ENCODE results near the gene SCAF8. TPM values are rescaled to one million over a fixed set of nuclear protein-coding genes. Genes with fewer than 3 reads are reported as not detected.

The SCAF8 gene
- total RNA-seq, 1 experiment from 2014 or later, result 28.8 TPM

DNA sequence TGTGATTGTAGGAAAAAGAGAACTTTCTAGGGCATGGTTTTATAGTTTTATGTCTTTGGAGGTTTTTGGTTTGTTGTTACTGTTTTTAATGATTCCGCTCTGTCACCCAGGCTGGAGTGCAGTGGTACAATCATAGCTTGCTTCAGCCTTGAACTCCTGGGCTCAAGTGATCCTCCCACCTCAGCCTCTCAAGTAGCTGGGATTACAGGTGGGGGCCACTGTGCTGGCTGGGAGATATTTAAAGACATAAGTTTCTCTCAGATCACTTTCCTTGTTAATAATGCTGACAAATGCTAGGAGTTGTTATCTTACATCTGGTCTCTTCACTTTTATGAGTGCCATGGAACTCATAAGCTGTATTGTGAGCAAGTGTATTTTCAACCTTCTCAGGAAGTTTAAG lies 116.3 kb downstream of the SCAF8 start:
- no peak for DNase-seq (ENCODE audit: low read depth in 1 of 2, low spot score in 2 of 2)
- H3K4me3 ChIP-seq, result no peak overlapping the region
- peaks cover 10% of the 10 kb centered on the region for H3K36me3 ChIP-seq
- peaks cover 9% of the 10 kb centered on the region; the same call in 1 of the 2 replicates for H3K4me1 ChIP-seq (replicated peaks)
- H3K27me3 ChIP-seq (replicated peaks), result no peaks in the 10 kb centered on the region
- H3K9me3 ChIP-seq (replicated peaks), result no peaks in the 10 kb centered on the region
- no peak overlapping the region for H3K27ac ChIP-seq

DNA sequence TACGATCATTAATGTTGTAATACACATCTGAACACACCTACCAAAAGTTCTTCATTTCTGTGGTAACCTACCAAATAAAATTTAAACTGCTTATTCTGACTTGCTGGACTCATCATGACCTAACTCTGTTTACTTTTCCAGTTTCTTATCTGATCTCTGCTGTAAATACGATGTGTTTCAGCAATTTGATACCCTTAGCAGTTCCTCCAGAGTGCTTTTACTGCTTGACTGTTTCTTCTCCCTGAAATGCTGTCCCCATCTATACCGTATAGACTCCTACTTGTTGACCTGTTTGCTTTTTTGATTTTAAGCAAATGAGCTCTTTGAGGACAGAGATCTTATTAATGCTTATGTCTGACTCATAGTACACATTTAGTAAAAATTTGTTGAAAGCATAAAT lies 119.5 kb downstream of the SCAF8 start:
- no peak for DNase-seq (ENCODE audit: low read depth in 1 of 2, low spot score in 2 of 2)
- Histone ChIP-seq H3K27me3 (replicated peaks) (no peaks in the 10 kb centered on the region), H3K4me1 (replicated peaks) (peaks cover 9% of the 10 kb centered on the region; the same call in 1 of the 2 replicates), H3K36me3 (0 out of 2 replicates have a peak, but pooled peaks cover 3% of the 10 kb centered on the region), H3K27ac (no peak overlapping the region; the same call in 1 of the 2 replicates), H3K9me3 (replicated peaks) (no peaks in the 10 kb centered on the region), H3K4me3 (no peak overlapping the region)

DNA sequence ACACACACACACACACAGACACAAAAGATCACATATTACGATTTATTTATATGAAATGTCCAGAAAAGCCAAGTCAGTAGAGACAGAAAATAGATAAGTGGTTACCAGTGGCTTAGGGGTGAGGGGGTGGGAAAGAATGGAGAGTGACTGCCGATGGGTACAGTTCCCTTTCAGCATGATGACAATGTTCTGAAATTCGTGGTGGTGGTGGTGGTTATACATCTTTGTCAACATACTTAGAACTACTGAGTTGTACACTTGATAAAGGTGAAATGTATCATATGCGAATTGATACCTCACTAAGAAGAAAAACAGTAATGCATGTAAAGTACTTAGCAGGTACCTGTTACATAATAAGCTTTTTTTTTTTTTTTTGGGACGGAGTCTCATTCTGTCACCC lies 124.3 kb downstream of the SCAF8 start:
- H3K36me3 ChIP-seq, result no peaks in the 10 kb centered on the region
- H3K9me3 ChIP-seq (replicated peaks), result no peaks in the 10 kb centered on the region
- no peak overlapping the region for H3K4me3 ChIP-seq
- H3K27ac ChIP-seq, result no peak overlapping the region
- H3K27me3 ChIP-seq (replicated peaks), result no peaks in the 10 kb centered on the region
- DNase-seq (ENCODE audit: low read depth in 1 of 2, low spot score in 2 of 2), result no peak
- peaks cover 5% of the 10 kb centered on the region; the same call in 1 of the 2 replicates for H3K4me1 ChIP-seq (replicated peaks)

DNA sequence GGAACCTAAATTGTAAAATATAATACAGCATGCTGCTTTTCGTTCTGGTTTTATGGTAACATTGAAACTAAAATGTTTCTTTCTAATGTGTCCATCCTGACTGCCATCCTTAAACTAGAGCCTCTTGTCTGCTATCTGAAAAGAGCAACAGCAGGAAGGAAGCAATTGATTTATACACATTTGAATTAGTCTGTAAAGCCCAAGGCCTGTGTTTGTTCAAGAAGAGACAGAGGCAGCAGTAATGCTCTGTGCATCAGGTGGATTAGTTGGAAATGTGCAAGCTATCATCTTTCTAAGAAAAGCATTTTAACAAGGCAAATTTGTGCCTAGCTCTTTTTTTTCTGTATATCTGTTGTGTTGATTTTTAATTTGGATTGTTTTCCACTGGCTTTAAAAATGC lies 128.6 kb downstream of the SCAF8 start:
- Histone ChIP-seq H3K9me3 (replicated peaks) (no peaks in the 10 kb centered on the region), H3K27ac (no peak overlapping the region), H3K4me1 (replicated peaks) (no peaks in the 10 kb centered on the region), H3K4me3 (no peak overlapping the region), H3K36me3 (no peaks in the 10 kb centered on the region), H3K27me3 (replicated peaks) (no peaks in the 10 kb centered on the region)
- no peak for DNase-seq (ENCODE audit: low read depth in 1 of 2, low spot score in 2 of 2)

DNA sequence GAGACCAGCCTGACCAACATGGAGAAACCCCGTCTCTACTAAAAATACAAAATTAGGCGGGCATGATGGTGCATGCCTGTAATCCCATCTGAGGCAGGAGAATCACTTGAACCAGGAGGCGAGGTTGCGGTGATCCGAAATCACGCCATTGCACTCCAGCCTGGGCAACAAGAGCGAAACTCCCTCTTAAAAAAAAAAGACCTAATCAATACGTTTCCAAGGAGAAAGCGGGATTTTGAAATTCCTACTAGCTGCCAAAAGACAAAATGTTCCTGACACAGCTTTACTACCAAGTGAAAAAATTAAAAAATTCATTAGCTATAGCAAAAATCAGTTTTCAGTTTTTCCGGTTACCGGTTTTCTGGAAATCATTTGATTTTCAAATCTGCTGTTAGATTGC lies 129.3 kb downstream of the SCAF8 start:
- Histone ChIP-seq H3K36me3 (no peaks in the 10 kb centered on the region), H3K9me3 (replicated peaks) (no peaks in the 10 kb centered on the region), H3K27me3 (replicated peaks) (no peaks in the 10 kb centered on the region), H3K4me3 (no peak overlapping the region), H3K4me1 (replicated peaks) (no peaks in the 10 kb centered on the region), H3K27ac (no peak overlapping the region)
- DNase-seq (ENCODE audit: low read depth in 1 of 2, low spot score in 2 of 2), result no peak

DNA sequence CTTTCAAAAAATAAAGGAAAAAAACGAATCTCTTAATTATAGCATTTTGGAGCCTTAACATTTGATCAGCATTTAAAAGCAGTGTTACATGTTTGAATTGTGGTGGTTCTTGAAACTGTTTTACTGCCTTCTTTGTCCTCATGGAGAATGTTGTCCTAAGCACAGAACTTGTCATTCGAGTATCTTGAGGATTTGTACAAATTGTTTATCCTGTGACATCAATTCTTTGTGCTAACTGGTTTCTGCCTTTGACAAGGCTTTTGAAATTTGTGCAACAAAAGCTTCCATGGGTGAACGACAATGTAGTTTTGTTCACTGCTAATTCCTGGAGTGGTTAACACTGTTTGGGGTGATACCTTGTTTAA lies 130.8 kb downstream of the SCAF8 start:
- H3K9me3 ChIP-seq (replicated peaks), result no peaks in the 10 kb centered on the region
- H3K36me3 ChIP-seq, result 0 out of 2 replicates have a peak, but pooled peaks cover 3% of the 10 kb centered on the region
- H3K4me3 ChIP-seq, result no peak overlapping the region
- H3K27ac ChIP-seq, result no peak overlapping the region
- no peaks in the 10 kb centered on the region for H3K4me1 ChIP-seq (replicated peaks)
- no peak for DNase-seq (ENCODE audit: low read depth in 1 of 2, low spot score in 2 of 2)
- no peaks in the 10 kb centered on the region for H3K27me3 ChIP-seq (replicated peaks)

DNA sequence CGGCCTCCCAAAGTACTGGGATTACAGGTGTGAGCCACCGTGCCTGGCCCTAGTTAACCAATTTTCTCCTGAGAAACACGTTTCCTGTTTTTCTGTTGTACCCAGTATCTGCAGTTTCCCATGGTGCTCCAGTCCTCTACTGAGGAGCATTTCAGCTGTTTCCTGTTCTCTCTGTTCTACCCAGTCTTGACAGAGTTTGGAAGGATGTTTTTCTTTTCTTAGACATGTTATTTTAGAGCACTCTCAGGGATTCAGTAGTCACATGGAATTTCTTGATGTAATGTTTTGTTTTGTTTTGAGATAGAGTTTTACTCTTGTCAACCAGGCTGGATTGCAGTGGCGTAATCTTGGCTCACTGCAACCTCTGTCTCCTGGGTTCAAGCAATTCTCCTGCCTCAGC lies 132.1 kb downstream of the SCAF8 start:
- H3K27ac ChIP-seq, result no peak overlapping the region
- no peaks in the 10 kb centered on the region for H3K9me3 ChIP-seq (replicated peaks)
- DNase-seq (ENCODE audit: low read depth in 1 of 2, low spot score in 2 of 2), result no peak
- no peaks in the 10 kb centered on the region for H3K4me1 ChIP-seq (replicated peaks)
- no peak overlapping the region for H3K4me3 ChIP-seq
- H3K36me3 ChIP-seq, result peaks cover 6% of the 10 kb centered on the region; the same call in 1 of the 2 replicates
- no peaks in the 10 kb centered on the region for H3K27me3 ChIP-seq (replicated peaks)

DNA sequence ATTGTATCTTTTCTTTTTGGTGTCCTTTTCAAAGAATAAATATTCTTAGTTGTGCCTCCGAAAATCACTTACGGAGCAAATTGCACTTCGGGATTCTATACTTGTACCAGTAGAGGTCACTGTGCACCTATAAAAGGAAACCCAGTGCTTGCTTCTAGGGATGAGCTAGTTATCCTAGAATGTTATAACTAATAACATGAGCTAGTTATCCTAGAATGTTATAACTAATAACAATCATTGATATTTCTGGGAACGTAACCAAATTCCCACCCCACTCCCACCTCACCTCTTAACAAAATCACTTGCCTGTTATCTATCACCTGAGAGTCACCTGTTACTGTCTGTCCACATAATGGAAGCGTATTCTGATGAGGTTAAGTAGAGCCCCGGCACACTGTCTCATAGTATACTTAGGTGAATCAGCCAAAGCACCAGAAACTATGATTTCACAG lies 135.0 kb downstream of the SCAF8 start:
- H3K27me3 ChIP-seq (replicated peaks), result no peaks in the 10 kb centered on the region
- no peaks in the 10 kb centered on the region for H3K4me1 ChIP-seq (replicated peaks)
- H3K27ac ChIP-seq, result no peak overlapping the region
- H3K4me3 ChIP-seq, result no peak overlapping the region
- H3K9me3 ChIP-seq (replicated peaks), result no peaks in the 10 kb centered on the region
- H3K36me3 ChIP-seq, result peaks cover 6% of the 10 kb centered on the region; the same call in 1 of the 2 replicates
- peak in 1 of 2 experiments; percentile 50 for DNase-seq (ENCODE audit: low read depth in 1 of 2, low spot score in 2 of 2)

DNA sequence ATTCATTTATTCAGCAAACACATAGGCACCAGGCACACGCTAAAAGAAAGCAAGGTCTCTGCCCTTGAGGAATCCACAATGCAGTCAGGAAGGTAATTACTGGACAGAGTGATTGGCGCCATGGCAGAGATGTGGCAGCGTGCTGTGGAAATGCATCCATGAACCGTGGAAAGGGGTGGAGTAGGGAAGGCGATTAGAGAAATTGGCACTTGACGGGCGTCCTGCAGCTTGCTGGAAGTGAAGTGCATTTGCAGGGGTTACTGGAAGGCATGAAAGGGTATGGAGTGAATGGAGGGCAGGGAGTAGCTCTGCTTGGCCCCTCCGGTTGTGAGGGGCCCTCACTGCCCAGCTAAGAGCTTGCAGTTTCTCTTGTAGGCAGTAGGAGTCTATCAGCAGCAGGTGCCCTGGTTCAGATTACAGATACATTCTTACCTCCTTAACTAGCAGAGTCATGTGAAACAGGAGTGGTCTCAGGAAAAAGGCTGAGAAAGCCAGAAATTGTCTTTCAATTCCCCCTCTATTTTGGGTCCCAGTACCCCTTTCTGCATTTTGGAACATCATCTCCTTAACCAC lies 139.4 kb downstream of the SCAF8 start:
- no peaks in the 10 kb centered on the region for H3K27me3 ChIP-seq (replicated peaks)
- no peak for DNase-seq (ENCODE audit: low read depth in 1 of 2, low spot score in 2 of 2)
- H3K9me3 ChIP-seq (replicated peaks), result no peaks in the 10 kb centered on the region
- no peak overlapping the region for H3K4me3 ChIP-seq
- no peak overlapping the region for H3K27ac ChIP-seq
- peaks cover 6% of the 10 kb centered on the region; the same call in 1 of the 2 replicates for H3K36me3 ChIP-seq
- H3K4me1 ChIP-seq (replicated peaks), result no peaks in the 10 kb centered on the region

DNA sequence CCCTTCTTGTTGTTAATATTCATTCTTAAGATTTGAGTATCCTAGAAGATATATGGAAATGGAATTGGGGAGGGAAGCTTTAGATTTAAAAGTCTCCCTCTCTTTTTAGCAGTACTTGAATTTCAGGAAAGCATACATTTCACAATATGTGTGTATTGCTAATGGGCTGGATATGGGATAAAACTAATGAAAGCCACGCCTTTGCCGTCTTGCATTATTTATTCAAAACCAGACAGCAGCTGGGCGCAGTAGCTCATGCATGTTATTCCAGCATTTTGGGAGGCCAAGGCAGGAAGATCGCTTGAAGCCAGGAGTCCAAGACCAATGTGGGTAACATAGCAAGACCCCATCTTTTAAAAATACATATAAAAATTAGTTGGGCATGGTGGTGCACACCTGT lies 140.3 kb downstream of the SCAF8 start:
- no peak overlapping the region for H3K27ac ChIP-seq
- no peak for DNase-seq (ENCODE audit: low read depth in 1 of 2, low spot score in 2 of 2)
- no peaks in the 10 kb centered on the region for H3K27me3 ChIP-seq (replicated peaks)
- H3K4me3 ChIP-seq, result no peak overlapping the region
- H3K36me3 ChIP-seq, result peaks cover 6% of the 10 kb centered on the region; the same call in 1 of the 2 replicates
- no peaks in the 10 kb centered on the region for H3K4me1 ChIP-seq (replicated peaks)
- no peaks in the 10 kb centered on the region for H3K9me3 ChIP-seq (replicated peaks)

DNA sequence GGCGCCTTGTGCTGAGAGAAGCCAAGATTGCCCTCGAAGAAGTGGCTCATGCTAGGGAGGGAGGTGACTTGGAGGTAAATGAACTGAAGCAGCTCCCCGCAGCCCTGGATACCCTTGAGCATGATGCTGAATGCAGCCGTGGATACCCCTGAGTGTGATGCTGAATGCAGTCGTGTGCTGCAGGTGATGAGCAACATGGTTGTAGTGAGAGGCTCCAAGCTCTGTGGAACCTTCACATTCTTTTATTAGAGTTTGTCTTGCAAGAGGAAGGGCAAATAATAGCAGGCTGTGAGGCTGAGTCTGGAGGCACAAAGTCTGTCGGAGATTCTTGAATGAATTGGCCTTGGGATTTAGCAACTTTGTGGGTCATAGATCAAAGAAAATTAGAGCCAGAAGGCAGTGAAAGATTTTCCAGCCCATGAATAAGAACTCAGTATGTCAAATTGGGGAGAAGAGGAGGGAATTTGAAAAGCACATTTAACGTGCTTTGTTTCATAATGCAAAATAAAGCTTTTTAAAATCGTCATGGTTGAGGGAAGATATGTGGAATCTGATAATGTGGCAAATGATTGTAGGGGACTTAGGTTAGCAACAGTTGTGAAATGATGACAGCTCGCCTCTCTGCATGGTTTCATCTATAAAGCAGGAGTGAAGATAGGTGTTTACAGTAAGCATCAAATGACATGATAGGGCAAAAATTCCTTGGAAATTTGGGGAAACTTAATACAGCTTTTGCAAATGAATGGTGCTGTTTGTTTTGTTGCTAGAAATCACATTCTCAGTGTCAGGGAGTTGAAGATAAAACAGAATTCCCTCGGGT lies 141.8 kb downstream of the SCAF8 start:
- Histone ChIP-seq H3K36me3 (no peaks in the 10 kb centered on the region), H3K27me3 (replicated peaks) (no peaks in the 10 kb centered on the region), H3K27ac (no peak overlapping the region), H3K9me3 (replicated peaks) (no peaks in the 10 kb centered on the region), H3K4me3 (no peak overlapping the region), H3K4me1 (replicated peaks) (no peaks in the 10 kb centered on the region)
- DNase-seq (ENCODE audit: low read depth in 1 of 2, low spot score in 2 of 2), result no peak

DNA sequence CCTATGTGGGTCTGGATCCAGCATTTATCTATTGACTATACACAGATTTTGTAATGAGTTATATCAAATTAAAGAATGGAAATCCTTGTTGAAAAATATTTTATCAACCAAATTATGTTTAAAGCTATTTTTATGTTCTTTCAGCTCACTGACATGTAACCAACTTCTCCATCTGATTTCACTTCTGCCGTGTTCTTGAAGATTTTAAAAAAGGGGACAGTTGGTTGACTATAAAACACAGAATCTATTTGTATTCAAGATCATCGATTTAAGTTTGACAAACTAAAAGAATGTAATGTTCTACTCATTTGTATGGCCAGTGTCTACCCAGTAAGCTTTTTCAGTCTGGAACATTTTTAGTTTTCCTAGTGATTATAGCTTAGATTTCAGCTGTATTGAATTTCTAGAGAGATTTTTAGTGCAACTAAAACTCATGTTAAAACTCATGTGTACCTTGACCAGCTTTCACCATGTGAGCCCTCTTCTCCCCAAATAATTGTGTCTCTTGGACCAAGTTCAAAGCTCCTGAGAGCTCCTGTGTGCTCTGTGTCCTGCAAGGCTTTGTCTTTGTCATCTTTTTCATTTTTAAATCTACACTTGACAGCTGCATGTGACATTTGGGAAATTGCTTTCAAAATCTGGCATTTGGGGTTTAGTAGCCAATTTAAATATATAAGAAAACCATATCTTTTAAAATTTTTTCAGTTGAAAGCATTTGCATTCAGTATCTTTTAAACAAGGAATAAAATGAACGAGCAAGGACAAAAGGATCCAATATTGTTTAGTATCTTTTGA lies 143.5 kb downstream of the SCAF8 start:
- Histone ChIP-seq H3K27ac (no peak overlapping the region), H3K9me3 (replicated peaks) (no peaks in the 10 kb centered on the region), H3K36me3 (no peaks in the 10 kb centered on the region), H3K4me1 (replicated peaks) (no peaks in the 10 kb centered on the region), H3K4me3 (no peak overlapping the region), H3K27me3 (replicated peaks) (no peaks in the 10 kb centered on the region)
- DNase-seq (ENCODE audit: low read depth in 1 of 2, low spot score in 2 of 2), result no peak

DNA sequence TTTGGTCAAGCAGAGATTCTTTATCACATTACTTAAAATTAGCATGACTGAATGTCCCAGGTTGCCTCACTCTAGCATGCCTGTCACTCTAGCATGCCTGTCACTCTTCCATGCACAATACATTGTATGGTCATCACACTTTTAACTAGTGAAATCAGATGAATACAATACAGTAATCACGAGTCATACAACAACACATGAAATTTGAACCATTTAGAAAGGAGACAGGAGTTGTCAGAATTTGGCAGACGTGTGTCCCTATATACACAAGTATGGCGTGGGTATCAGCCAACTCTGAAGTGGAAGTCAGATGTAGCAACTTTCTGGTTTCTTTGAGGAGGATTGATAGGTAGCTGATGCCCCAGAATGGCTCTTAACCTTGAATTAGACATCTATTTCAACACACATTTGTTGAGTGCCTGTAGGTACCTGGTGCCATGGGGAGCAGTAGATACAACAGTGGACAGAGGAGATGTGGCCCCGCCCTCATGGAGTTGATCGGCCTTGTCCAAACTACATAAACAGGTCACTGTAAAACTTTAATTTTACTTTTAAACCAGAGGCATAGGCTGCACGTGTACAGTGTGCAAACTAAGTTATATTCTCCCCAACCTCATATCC lies 145.8 kb downstream of the SCAF8 start:
- Histone ChIP-seq H3K4me3 (no peak overlapping the region), H3K36me3 (no peaks in the 10 kb centered on the region), H3K9me3 (replicated peaks) (no peaks in the 10 kb centered on the region), H3K27ac (no peak overlapping the region), H3K4me1 (replicated peaks) (no peaks in the 10 kb centered on the region), H3K27me3 (replicated peaks) (no peaks in the 10 kb centered on the region)
- no peak for DNase-seq (ENCODE audit: low read depth in 1 of 2, low spot score in 2 of 2)

Data from SJSA1 (cell line).